Upper lobe of left lung (tissue), 6 donors: ENCODE measurements around the gene PLGRKT. TPM values are rescaled to one million over a fixed set of nuclear protein-coding genes. Genes with fewer than 3 reads are reported as not detected.
"Not testable (repeated sequence)": the region's sequence is repeated elsewhere in the genome, so short reads cannot be mapped to it uniquely, and the experiment has no call there.

Source experiments
- ATAC-seq, 2 donors: fragments of 200-7000 bp; cut with Tn5 transposase; one replicate each; pipeline ENCODE4 v1.9.1; 2022; ENCODE audit warnings: mild to moderate bottlenecking in 2 of 2, moderate library complexity in 2 of 2; ENCODE audit not compliant: low FRiP score in 2 of 2
- DNase-seq, 2 donors: peaks; one replicate each; pipeline ENCODE4 v3.0.0-alpha.2; 2019 to 2020
- H3K27ac ChIP-seq, 4 donors: fragments of 200-600 bp; sonication (generic); one replicate each; pipeline ENCODE4 v1.5.1; 2016 to 2019
- H3K27me3 ChIP-seq, 4 donors: fragments of 200-600 bp; sonication (generic); one replicate each; pipeline ENCODE4 v1.5.1; 2017 to 2019
- H3K36me3 ChIP-seq, 4 donors: fragments of 200-600 bp; sonication (generic); one replicate each; pipeline ENCODE4 v1.5.1; 2016 to 2019
- H3K4me1 ChIP-seq, 4 donors: fragments of 200-600 bp; sonication (generic); one replicate each; pipeline ENCODE4 v1.5.1; 2018 to 2019
- H3K4me3 ChIP-seq, 4 donors: fragments of 200-600 bp; sonication (generic); one replicate each; pipeline ENCODE4 v1.5.1; 2017 to 2019; ENCODE audit warnings: mild to moderate bottlenecking in 2 of 4, moderate library complexity in 1 of 4
- H3K9me3 ChIP-seq, 4 donors: fragments of 200-600 bp; sonication (generic); one replicate each; pipeline ENCODE4 v1.5.1; 2018 to 2019
- EP300 ChIP-seq, 4 donors: sonication (generic); formaldehyde crosslinking; IDR thresholded peaks; one replicate each; pipeline ENCODE4 v1.5.1; 2017; ENCODE audit warnings: antibody characterized with exemption in 4 of 4, control low read depth in 2 of 4
- POLR2A ChIP-seq, 4 donors: fragments of 450-650 bp; IDR thresholded peaks; one replicate each; pipeline ENCODE4 v1.5.1; 2016 to 2017; ENCODE audit warnings: antibody characterized with exemption in 4 of 4, mild to moderate bottlenecking in 2 of 4
- POLR2AphosphoS5 ChIP-seq, 2 donors: sonication (generic); formaldehyde crosslinking; IDR thresholded peaks; one replicate each; pipeline ENCODE4 v1.5.1; 2017; ENCODE audit warnings: antibody characterized with exemption in 2 of 2
- WGBS, 2 donors: methylation state at CpG; one replicate each; pipeline ENCODE4 v1.1.5; 2017 to 2018; 5-methylcytosine and 5-hydroxymethylcytosine counted together
- total RNA-seq, 6 donors: library from RNA; depleted of rRNA in 4 of 6; stranded (reverse); fragments of >200 nt in 4 of 6; gene quantifications; one replicate each; pipeline versions ENCODE4 v1.1.0 to v1.2.1, GENCODE V29; 2016 to 2021
- TF ChIP-seq, protein P1 (sequence below), 6 experiments: fragments of 450-650 bp in 4 of 6; fragments of 200-600 bp in 2 of 6; sonication (generic) in 2 of 6; IDR thresholded peaks; one replicate each; pipeline ENCODE4 v1.5.1; 2016 to 2019; ENCODE audit warnings: antibody characterized with exemption in 6 of 6
- donor health status: DM: no; HTN: no; CAD: no; lungs with moderate emphysema.
- donor health status: DM: no; HTN: yes; CAD: no; lungs with severe emphysema.

PLGRKT gene
- total RNA-seq, 6 donors from 2014 or later: 3.1 to 19.3 (median 14.4) TPM

DNA sequence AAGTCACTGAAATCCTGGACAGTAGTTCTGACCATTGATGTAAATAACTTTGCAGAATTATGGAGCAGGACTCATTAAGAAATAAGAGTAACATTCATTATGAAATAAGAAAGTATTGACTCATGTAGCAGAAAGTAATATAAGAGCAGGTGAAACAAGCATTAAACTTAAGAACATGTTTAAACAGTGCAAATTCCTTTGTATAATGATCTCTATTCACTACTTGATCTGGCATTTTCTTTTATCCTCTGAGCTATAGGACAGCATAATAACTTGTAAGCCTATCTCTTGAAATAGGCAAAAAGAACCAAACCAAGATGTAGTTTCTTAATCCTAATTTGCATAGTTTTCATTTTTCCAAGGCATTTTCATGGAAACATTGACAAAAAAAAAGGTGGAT lies 42.3 kb downstream of the PLGRKT start:
- TF ChIP-seq, protein P1, sequence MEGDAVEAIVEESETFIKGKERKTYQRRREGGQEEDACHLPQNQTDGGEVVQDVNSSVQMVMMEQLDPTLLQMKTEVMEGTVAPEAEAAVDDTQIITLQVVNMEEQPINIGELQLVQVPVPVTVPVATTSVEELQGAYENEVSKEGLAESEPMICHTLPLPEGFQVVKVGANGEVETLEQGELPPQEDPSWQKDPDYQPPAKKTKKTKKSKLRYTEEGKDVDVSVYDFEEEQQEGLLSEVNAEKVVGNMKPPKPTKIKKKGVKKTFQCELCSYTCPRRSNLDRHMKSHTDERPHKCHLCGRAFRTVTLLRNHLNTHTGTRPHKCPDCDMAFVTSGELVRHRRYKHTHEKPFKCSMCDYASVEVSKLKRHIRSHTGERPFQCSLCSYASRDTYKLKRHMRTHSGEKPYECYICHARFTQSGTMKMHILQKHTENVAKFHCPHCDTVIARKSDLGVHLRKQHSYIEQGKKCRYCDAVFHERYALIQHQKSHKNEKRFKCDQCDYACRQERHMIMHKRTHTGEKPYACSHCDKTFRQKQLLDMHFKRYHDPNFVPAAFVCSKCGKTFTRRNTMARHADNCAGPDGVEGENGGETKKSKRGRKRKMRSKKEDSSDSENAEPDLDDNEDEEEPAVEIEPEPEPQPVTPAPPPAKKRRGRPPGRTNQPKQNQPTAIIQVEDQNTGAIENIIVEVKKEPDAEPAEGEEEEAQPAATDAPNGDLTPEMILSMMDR (IDR thresholded peaks at IDR 0.05): no peak
- TF ChIP-seq EP300 (IDR thresholded peaks at IDR 0.05) (no peak), POLR2AphosphoS5 (IDR thresholded peaks at IDR 0.05) (no peak), POLR2A (IDR thresholded peaks at IDR 0.05) (no peak)
- H3K9me3 ChIP-seq: no peaks in the 10 kb centered on the region
- no peaks in the 10 kb centered on the region for H3K36me3 ChIP-seq
- H3K27ac ChIP-seq: no peak overlapping the region
- no peak for DNase-seq
- no peak overlapping the region for H3K4me3 ChIP-seq
- H3K27me3 ChIP-seq: no peaks in the 10 kb centered on the region
- no peak for ATAC-seq
- H3K4me1 ChIP-seq: no peaks in the 10 kb centered on the region

DNA sequence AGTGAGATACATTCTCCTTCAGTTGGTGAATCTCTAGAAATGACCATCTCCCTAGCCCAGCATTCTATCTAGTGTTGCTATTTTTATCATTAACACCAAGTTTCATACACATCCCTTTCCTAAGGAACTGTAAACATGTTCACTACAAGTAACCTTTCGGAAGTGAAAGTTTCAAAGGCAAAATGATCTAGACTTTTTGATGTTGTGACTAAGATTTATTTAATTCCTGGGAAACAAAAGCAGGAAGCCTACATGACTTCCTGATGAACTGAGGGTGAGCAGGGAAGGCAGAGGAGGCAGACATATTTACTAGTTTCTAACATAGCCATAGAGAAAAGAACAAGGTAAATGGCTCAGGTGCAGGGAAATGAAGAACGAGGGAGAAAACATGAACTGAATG lies 43.7 kb downstream of the PLGRKT start:
- WGBS, 2 donors: 35 to 83% methylated on average over 2 of the region's 2 CpGs
- not testable (repeated sequence) for H3K36me3 ChIP-seq, H3K27ac ChIP-seq, H3K4me3 ChIP-seq, H3K9me3 ChIP-seq, ATAC-seq, H3K27me3 ChIP-seq, H3K4me1 ChIP-seq, DNase-seq

DNA sequence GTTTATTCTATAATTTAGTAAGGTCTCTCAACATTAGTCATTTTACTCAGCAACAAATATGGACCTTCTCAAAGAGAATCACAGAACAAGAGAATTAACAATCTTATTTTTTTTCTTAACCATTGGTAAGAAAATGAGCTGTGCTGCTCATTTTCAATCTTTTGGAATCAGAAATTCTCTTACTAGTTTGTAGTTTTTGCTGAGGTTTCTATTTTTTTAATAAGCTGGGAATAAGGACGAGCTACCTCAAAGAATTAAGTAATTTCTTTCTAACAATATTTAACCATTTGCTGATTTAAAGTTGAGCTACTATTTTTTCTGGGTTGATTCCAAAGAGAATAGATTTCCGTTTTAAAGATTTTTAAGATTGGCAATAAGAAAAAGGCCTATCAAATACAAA lies 44.2 kb downstream of the PLGRKT start:
- no peak for DNase-seq

DNA sequence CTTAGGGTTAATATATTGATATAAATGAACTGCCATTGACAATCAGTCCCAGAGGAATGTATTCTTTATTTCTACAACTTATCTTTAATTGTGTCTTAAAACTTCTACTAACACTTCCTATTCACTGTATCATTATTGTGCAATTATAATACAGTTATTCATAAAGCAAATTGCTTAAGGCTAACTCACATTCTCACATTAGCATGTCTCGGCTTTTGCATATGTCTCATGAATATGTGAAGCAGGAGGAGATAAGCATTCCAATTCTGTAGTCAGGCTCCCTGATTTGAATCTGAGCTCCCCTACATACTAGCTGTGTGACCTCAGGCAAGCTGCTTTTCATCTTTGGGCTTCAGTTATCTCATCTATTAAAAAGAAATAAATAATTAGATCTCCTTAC lies 45.4 kb downstream of the PLGRKT start:
- H3K9me3 ChIP-seq: no peaks in the 10 kb centered on the region
- no peaks in the 10 kb centered on the region for H3K4me1 ChIP-seq
- H3K27ac ChIP-seq: no peak overlapping the region
- ATAC-seq: no peak
- WGBS, 2 donors: 97 to 100% methylated on average over 1 of the region's 1 CpG
- H3K27me3 ChIP-seq: no peaks in the 10 kb centered on the region
- no peak overlapping the region for H3K4me3 ChIP-seq
- no peak for DNase-seq
- TF ChIP-seq, protein P1 (IDR thresholded peaks at IDR 0.05): no peak
- TF ChIP-seq POLR2A (IDR thresholded peaks at IDR 0.05) (no peak), EP300 (IDR thresholded peaks at IDR 0.05) (no peak), POLR2AphosphoS5 (IDR thresholded peaks at IDR 0.05) (no peak)
- no peaks in the 10 kb centered on the region for H3K36me3 ChIP-seq

More for the DNA sequence above, 44.2 kb downstream of the PLGRKT start:
- Histone ChIP-seq H3K27me3 (no peaks in the 10 kb centered on the region), H3K9me3 (no peaks in the 10 kb centered on the region), H3K27ac (no peak overlapping the region), H3K4me1 (no peaks in the 10 kb centered on the region), H3K36me3 (no peaks in the 10 kb centered on the region), H3K4me3 (no peak overlapping the region)
- no peak for ATAC-seq
- WGBS, 2 donors: 64 to 68% methylated on average over 2 of the region's 2 CpGs
- TF ChIP-seq POLR2AphosphoS5 (IDR thresholded peaks at IDR 0.05) (no peak), POLR2A (IDR thresholded peaks at IDR 0.05) (no peak), EP300 (IDR thresholded peaks at IDR 0.05) (no peak)
- TF ChIP-seq, protein P1 (IDR thresholded peaks at IDR 0.05): no peak

DNA sequence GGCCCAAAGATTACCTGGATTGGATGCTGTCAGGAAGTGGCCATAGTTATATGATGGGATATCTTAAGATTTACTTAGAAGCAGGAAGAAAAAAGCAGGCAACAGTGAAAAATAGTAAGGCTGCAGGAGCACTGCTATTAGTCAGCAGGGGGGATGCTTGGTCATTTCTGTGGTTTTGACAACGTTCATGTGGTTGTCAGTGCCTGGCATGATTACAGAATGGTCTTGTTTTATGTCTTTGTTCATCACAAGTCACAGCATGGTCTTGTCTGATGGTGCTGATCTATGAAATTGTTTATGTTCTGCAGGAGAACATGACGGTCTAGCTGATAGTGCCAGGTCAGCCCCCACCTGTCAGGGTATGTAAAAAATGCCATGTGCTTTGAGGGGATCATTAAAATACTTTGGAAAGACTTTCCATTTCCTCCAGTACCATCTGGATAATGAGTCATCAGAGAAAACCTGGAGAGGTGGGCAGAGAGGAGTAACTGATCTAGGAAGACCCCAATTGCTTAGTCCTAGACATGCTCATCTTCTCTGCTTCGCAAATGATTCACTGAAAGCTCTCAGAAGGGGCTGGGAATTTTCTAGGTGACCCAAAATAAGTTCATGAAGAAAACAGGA lies 48.5 kb downstream of the PLGRKT start:
- Histone ChIP-seq H3K27me3 (no peaks in the 10 kb centered on the region), H3K27ac (no peak overlapping the region), H3K4me1 (no peaks in the 10 kb centered on the region), H3K4me3 (no peak overlapping the region), H3K36me3 (no peaks in the 10 kb centered on the region), H3K9me3 (no peaks in the 10 kb centered on the region)
- no peak for ATAC-seq
- TF ChIP-seq EP300 (IDR thresholded peaks at IDR 0.05): no peak
- TF ChIP-seq, protein P1 (IDR thresholded peaks at IDR 0.05): no peak
- no peak for TF ChIP-seq POLR2A (IDR thresholded peaks at IDR 0.05)
- no peak for TF ChIP-seq POLR2AphosphoS5 (IDR thresholded peaks at IDR 0.05)
- DNase-seq: no peak
- 42 to 58% methylated on average over 3 of the region's 3 CpGs for WGBS, 2 donors
